OCI-LY3 (cell line): Measurements from ENCODE around the gene SMYD4.

Experiments
- H2AFZ ChIP-seq: fragments of 200-600, 300-600 bp; shearing (Covaris generic); 2 replicates; pipeline ENCODE4 v1.6.0; 2014; ENCODE audit warnings: antibody characterized with exemption, low read depth, low read length
- H3K27ac ChIP-seq: fragments of 200-600, 300-600 bp; sonication (generic); 2 replicates; pipeline ENCODE4 v1.5.1; 2014; ENCODE audit warnings: mild to moderate bottlenecking, low read length, moderate library complexity, mixed read lengths
- H3K27me3 ChIP-seq: fragments of 200-600, 300-600 bp; sonication (generic); 2 replicates; pipeline ENCODE4 v1.6.1; 2014; ENCODE audit warnings: low read depth, low read length, mixed read lengths
- H3K36me3 ChIP-seq: fragments of 200-600, 300-600 bp; sonication (generic); replicated peaks from 2 replicates; pipeline ENCODE3; 2014; ENCODE audit warnings: low read depth, low read length, mixed read lengths
- H3K4me1 ChIP-seq: fragments of 300-600, 200-600 bp; sonication (generic); 2 replicates; pipeline ENCODE4 v1.6.1; 2014; ENCODE audit warnings: low read length, mixed read lengths
- H3K4me2 ChIP-seq: fragments of 200-600, 300-600 bp; sonication (generic); 2 replicates; pipeline ENCODE4 v1.6.1; 2014; ENCODE audit warnings: low read length, mixed read lengths
- H3K4me3 ChIP-seq: fragments of 300-600, 200-600 bp; sonication (generic); 2 replicates; pipeline ENCODE4 v1.5.1; 2014; ENCODE audit warnings: antibody characterized with exemption, mild to moderate bottlenecking, low read length, moderate library complexity
- H3K79me2 ChIP-seq: fragments of 300-600, 200-600 bp; shearing (Covaris generic); 2 replicates; pipeline ENCODE4 v1.6.1; 2014; ENCODE audit warnings: mild to moderate bottlenecking, low read length, mixed read lengths
- H3K9ac ChIP-seq: fragments of 300-600, 200-600 bp; shearing (Covaris generic); 2 replicates; pipeline ENCODE4 v1.6.0; 2014; ENCODE audit warnings: mild to moderate bottlenecking, low read length, moderate library complexity
- H3K9me3 ChIP-seq: fragments of 200-600, 300-600 bp; shearing (Covaris generic); 2 replicates; pipeline ENCODE4 v1.6.1; 2014; ENCODE audit warnings: low read length, mixed read lengths; ENCODE audit not compliant: insufficient read depth
- H4K20me1 ChIP-seq: fragments of 200-600, 300-600 bp; sonication (generic); 2 replicates; pipeline ENCODE4 v1.6.1; 2016; ENCODE audit warnings: low read length, mixed read lengths; ENCODE audit not compliant: insufficient read depth
- EZH2phosphoT487 ChIP-seq: fragments of 200-600 bp; shearing (Covaris generic); IDR thresholded peaks from 2 replicates; pipeline ENCODE4 v1.6.1; 2018; ENCODE audit warnings: antibody characterized with exemption, mixed run types, low read depth
- TF ChIP-seq, protein P1 (sequence below): fragments of 200-600, 300-600 bp; sonication (generic); IDR thresholded peaks from 2 replicates; pipeline ENCODE4 v1.5.1; 2014; ENCODE audit warnings: antibody characterized with exemption, low read length, low read depth

Gene SMYD4

DNA sequence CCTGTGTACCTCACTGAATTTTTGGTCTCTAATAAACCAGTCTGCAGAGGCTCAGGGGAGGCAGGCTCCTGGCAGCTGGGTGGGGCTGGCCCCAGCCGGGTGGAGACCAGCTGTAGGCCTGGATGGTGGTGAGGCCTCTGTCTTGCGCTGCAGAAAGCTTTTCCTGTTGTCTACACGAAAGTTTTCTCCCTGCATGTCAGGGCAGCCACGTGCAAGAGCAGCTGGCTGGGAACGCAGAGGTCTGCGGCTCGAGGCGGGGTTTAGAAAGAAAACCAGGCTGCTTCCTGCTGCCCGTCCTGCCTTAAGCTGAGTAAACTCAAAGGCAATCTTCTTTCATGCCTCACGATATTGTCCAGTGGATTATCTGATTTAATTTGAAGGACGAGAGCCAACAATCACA lies 65.4 kb downstream of the SMYD4 start:
- no peaks in the 10 kb centered on the region for H3K79me2 ChIP-seq
- no peak overlapping the region for H3K4me3 ChIP-seq
- no peaks in the 10 kb centered on the region for H3K9me3 ChIP-seq
- no peak overlapping the region for H3K4me2 ChIP-seq
- peaks cover 28% of the 10 kb centered on the region for H3K4me1 ChIP-seq
- TF ChIP-seq, protein P1, sequence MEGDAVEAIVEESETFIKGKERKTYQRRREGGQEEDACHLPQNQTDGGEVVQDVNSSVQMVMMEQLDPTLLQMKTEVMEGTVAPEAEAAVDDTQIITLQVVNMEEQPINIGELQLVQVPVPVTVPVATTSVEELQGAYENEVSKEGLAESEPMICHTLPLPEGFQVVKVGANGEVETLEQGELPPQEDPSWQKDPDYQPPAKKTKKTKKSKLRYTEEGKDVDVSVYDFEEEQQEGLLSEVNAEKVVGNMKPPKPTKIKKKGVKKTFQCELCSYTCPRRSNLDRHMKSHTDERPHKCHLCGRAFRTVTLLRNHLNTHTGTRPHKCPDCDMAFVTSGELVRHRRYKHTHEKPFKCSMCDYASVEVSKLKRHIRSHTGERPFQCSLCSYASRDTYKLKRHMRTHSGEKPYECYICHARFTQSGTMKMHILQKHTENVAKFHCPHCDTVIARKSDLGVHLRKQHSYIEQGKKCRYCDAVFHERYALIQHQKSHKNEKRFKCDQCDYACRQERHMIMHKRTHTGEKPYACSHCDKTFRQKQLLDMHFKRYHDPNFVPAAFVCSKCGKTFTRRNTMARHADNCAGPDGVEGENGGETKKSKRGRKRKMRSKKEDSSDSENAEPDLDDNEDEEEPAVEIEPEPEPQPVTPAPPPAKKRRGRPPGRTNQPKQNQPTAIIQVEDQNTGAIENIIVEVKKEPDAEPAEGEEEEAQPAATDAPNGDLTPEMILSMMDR = no peak
- no peak for TF ChIP-seq EZH2phosphoT487
- 0 out of 2 replicates have a peak overlapping the region, but pooled peaks have one; percentile 17 for H3K9ac ChIP-seq
- H3K27ac ChIP-seq = no peak overlapping the region
- H3K36me3 ChIP-seq = no peaks in the 10 kb centered on the region
- no peaks in the 10 kb centered on the region for H3K27me3 ChIP-seq
- H2AFZ ChIP-seq = peak overlapping the region; percentile 54; the same call in 1 of the 2 replicates
- no peaks in the 10 kb centered on the region for H4K20me1 ChIP-seq

DNA sequence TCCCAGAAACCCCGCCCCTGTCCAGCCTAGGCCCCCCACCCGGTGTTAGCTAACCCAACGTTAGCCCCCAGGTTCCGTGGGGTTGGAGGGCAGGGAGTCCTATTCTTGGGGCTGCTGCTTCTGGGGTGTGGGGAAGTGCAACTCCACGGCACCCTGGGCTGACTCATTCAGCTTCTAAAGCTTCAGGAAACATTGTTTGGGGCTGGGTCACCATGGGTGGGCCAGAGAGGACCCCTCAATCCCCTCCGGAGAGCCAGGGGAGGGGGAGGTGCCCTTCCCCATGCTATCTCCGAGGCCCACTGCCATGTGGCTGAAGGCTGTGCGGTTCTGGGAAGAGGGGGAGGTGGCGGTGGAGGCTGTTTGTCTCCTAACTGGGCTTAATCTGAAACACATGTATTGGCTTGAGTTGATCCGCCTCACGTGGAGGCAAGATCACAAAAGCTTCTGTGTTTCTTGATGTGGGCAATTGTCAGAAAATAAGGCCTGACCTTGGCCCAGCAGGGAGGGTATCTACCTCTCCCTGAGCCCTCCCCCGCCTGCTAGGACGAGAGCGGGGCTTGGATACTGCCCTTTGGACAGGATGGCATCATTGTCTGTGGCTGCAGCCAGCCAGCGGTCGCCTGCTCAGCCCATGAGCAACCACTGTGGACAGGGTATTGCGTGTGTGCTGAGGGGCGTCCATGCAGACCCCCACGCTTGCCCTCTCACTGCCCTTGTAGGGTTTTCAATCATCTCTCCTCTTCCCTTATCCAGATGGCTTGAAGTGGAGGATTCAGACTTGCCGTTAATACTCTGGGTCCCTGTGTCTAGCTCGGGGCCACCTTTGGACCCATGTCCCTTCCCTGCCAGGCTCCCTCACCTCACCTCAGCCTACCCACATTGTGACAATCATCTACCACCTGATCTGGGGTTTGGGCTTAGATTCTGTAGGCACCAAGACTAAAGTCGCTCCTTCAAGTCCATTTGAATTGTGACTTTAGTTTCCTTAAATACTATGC lies 66.5 kb downstream of the SMYD4 start:
- TF ChIP-seq EZH2phosphoT487 = no peak
- TF ChIP-seq, protein P1 = no peak
- Histone ChIP-seq H3K27ac (peak overlapping the region; percentile 59), H3K9ac (peak overlapping the region; percentile 63), H2AFZ (peak overlapping the region; percentile 96), H3K9me3 (no peaks in the 10 kb centered on the region), H3K4me2 (peak overlapping the region; percentile 78), H4K20me1 (no peaks in the 10 kb centered on the region), H3K36me3 (no peaks in the 10 kb centered on the region), H3K4me1 (peaks cover 27% of the 10 kb centered on the region), H3K79me2 (no peaks in the 10 kb centered on the region), H3K4me3 (peak overlapping the region; percentile 61), H3K27me3 (no peaks in the 10 kb centered on the region)

DNA sequence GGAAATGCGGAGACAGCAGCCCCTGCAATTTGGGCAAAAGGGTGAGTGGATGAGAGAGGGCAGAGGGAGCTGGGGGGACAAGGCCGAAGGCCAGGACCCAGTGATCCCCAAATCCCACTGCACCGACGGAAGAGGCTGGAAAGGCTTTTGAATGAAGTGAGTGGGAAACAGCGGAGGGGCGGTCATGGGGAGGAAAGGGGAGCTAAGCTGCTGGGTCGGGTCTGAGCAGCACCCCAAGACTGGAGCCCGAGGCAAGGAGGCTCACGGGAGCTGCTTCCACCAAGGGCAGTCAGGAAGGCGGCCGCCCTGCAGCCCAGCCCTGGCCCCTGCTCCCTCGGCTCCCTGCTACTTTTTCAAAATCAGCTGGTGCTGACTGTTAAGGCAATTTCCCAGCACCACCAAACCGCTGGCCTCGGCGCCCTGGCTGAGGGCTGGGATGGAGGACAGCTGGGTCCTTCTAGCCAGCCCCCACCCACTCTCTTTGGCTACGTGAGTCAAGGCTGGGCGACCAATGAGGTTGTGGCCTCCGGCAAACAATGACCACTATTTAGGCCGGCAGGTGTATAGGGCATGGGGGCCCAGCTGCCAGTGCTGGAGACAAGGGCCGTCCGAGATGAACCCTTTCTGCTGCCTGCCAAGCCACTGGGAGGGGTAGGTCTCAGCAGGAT lies 67.3 kb downstream of the SMYD4 start:
- Histone ChIP-seq H3K27ac (peak overlapping the region; percentile 59), H3K36me3 (no peaks in the 10 kb centered on the region), H3K4me3 (peak overlapping the region; percentile 61), H3K27me3 (no peaks in the 10 kb centered on the region), H3K4me2 (peak overlapping the region; percentile 78), H4K20me1 (no peaks in the 10 kb centered on the region), H3K79me2 (no peaks in the 10 kb centered on the region), H2AFZ (peak overlapping the region; percentile 96), H3K9me3 (no peaks in the 10 kb centered on the region), H3K4me1 (peaks cover 27% of the 10 kb centered on the region), H3K9ac (peak overlapping the region; percentile 63; the same call in 1 of the 2 replicates)
- TF ChIP-seq, protein P1 = no peak
- TF ChIP-seq EZH2phosphoT487 = no peak

DNA sequence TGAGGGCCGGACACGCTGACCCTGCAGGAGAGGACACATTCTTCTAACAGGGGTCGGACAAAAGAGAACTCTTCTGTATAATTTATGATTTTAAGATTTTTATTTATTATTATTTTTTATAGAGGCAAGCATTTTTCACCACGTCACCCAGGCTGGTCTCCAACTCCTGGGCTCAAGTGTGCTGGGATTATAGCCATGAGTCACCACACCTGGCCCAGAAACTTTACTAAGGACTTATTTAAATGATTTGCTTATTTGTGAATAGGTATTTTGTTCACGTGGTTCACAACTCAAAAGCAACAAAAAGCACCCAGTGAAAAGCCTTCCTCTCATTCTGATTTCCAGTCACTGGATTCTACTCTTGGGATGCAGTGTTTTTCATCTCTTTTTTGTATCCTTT lies 70.2 kb downstream of the SMYD4 start:
- Histone ChIP-seq H3K27ac (no peak overlapping the region), H3K79me2 (no peaks in the 10 kb centered on the region), H3K36me3 (no peaks in the 10 kb centered on the region), H3K4me3 (no peak overlapping the region), H3K4me1 (peaks cover 26% of the 10 kb centered on the region), H3K27me3 (no peaks in the 10 kb centered on the region), H3K4me2 (no peak overlapping the region), H3K9ac (no peak overlapping the region), H2AFZ (no peak overlapping the region), H4K20me1 (no peaks in the 10 kb centered on the region), H3K9me3 (no peaks in the 10 kb centered on the region)
- TF ChIP-seq, protein P1 = no peak
- no peak for TF ChIP-seq EZH2phosphoT487
